ENCODE results near the gene CNGA4.

CNGA4 gene, protein sequence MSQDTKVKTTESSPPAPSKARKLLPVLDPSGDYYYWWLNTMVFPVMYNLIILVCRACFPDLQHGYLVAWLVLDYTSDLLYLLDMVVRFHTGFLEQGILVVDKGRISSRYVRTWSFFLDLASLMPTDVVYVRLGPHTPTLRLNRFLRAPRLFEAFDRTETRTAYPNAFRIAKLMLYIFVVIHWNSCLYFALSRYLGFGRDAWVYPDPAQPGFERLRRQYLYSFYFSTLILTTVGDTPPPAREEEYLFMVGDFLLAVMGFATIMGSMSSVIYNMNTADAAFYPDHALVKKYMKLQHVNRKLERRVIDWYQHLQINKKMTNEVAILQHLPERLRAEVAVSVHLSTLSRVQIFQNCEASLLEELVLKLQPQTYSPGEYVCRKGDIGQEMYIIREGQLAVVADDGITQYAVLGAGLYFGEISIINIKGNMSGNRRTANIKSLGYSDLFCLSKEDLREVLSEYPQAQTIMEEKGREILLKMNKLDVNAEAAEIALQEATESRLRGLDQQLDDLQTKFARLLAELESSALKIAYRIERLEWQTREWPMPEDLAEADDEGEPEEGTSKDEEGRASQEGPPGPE

GRCh38 chr11:6238902-6239301 lies at the start of gene CNGA4:
CNGA4 (plus strand) TSS chr11:6239089; CDS start chr11:6239207, 118 bp downstream.
- no peak for DNase-seq

DNA sequence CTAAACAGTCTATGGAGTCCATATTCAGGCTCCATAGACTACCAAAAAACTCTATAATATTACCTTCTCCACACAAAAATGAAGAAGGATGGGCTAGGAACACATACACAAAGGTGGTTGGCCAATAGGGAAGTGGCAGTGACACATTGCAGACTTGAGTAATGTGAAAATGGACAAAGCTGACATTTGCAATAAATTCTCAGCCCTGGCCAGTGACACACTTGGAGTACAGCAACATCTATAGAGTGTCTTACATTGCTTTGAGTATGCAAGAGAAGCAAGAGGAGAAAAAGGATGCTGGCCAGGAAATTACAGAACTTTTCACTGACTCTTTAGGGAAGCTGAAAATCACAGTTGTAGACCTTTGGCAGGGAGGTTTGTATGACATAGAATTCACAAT lies 47.1 kb upstream of the CNGA4 start:
- DNase-seq: no peak

DNA sequence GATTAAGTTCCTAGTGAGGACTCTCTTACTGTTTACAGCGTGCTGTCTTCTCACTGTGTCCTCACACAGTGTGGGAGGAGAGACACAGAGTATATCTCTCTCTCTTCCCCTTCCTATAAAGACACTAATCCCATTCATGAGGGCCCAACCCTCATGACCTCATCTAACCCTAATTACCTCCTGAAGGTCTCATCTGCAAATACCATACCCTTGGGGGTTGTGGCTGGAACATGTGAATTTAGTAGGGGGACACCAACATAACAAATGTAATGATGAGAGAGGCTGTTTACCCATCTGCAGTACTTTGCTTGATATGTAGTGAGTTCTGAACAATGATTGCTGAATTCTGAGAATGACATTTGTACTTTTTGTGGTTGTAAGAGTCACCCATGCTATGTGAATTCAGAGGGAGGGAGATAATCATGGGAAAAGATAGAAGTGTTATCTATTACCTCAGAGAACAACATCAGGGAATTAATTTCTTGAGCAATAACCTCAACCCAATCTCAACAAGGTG lies 44.8 kb upstream of the CNGA4 start:
- no peak for DNase-seq

DNA sequence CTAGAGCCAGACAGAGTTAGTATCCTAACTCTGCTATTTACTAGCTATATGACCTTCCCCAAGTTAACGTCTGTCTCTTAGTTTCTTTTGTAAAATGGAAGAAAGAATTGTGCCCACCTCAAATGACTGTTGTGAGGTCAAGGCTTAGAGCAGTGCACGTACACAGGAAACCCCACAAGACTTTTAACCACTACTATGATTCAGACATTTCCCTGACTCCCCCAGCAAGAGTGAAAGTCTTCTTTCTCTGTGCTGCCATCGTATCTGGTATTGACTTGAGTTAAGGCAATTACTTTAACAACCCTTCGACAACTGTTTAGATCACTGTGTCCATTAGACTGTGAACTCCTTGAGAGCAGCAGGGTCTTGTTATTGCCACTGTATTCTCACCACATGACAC lies 42.5 kb upstream of the CNGA4 start:
- DNase-seq: no peak

GRCh38 chr11:6197466-6198200 lies 41.3 kb upstream of the CNGA4 start:
- DNase-seq: no peak

GRCh38 chr11:6199174-6199810 lies 39.6 kb upstream of the CNGA4 start, which contains the start of gene OR52W1:
OR52W1 (plus strand) TSS chr11:6199224; CDS start chr11:6199224, 0 bp downstream.
- no peak for DNase-seq

DNA sequence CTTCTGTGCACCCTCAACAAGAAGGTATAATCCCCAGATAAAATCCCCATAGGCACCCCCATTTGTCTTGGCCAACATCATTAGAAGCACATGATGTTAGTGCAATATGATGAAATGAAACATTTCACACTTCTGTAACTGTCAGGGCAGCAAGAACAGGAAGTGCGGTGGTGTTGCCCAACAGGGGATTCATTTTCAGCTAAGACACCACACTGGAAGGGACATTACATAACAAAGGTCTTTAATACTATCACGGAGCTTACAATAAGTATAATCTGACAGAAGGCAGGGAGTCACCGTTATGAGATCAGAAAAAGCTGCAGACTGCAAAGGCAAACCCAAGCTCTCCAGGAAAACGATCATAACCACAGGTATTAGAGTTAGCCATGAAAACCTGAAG lies 37.9 kb upstream of the CNGA4 start:
- no peak for DNase-seq

GRCh38 chr11:6201481-6201880 lies 37.4 kb upstream of the CNGA4 start:
- no peak for DNase-seq

GRCh38 chr11:6202041-6202440 lies 36.8 kb upstream of the CNGA4 start:
- DNase-seq: no peak

DNA sequence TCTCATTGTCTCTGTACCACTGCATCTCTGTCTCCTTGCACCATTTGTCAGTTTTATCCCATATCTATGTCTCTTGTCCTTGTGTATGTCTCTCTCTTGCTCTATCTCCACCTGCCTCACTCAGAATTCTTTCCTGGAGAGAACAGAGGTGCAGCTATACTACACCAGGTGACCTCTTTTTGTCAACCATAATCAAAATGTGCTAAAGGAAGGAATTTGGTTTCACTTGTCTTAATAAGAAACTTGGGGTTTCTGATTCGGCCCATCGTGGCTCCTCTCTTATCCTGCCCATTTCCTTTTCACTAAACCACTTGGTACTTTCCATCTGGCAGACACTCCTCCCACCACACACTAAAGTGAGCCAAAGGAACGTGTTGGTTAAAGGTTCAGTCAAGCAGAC lies 35.6 kb upstream of the CNGA4 start:
- no peak for DNase-seq

- no peak for DNase-seq
Measured at GRCh38 chr11:6204706-6205105, 34.2 kb upstream of the CNGA4 start.

- no peak for DNase-seq
Measured at GRCh38 chr11:6205366-6205765, 33.5 kb upstream of the CNGA4 start, which contains the start of gene C11orf42. C11orf42 (plus strand) TSS chr11:6205557; CDS start chr11:6205616, 59 bp downstream.

- DNase-seq: no peak
Measured at GRCh38 chr11:6206456-6207180, 32.3 kb upstream of the CNGA4 start.

GRCh38 chr11:6209801-6210200 lies 29.1 kb upstream of the CNGA4 start:
- DNase-seq: no peak

DNA sequence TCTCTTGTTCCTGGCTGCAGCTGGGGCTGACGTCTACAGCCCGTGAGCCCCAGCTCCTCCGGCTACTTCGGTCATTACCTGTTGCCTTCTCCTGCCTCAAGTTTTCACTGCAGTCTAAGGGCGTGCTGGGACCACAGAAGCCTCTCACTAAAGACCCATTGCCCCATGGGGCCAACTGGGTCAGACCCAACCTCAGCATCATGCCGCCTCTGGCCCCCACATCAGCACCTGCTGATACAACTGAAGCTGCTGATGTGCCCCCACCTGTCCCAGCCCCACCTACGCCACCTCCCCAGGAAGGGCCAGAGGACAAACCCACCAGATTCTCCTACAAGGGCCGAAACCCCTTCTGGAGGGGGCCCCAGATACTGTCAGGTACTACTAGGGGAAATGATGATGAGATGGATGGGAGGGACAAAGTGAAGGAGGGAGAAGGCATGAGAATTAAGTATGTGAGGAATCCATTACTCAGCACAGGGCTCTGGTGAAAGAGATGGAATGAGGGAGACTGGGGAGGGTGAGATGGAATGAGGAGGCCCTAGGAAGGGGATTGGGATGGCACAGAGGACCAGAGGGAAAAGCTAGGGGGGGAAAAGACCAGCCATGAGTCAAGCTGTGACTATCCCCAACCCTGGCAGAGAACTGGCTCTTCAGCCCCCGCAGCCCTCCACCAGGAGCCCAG lies 28.5 kb upstream of the CNGA4 start:
- no peak for DNase-seq

GRCh38 chr11:6214530-6214929 lies 24.4 kb upstream of the CNGA4 start:
- DNase-seq: no peak

DNA sequence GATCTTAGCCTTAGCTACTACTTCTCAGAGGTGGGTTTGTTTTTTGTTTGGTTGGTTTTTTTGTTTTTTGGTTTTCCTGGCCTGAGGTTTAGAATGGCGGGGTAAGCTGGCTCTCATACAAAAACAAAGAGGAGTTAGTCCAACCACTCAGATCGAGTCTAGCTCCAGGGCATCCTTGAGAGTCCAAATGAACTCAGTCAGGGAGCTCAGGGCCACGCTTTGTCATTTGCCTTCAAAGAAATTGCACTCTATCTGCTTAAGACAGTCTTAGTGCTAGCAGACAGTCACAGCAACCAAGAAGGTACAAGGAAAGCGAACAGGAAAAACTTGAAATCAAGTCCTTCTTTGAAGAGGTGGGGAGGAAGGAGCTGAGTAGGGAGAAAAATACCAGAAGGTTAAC lies 22.4 kb upstream of the CNGA4 start:
- no peak for DNase-seq

GRCh38 chr11:6217722-6218121 lies 21.2 kb upstream of the CNGA4 start:
- no peak for DNase-seq

DNA sequence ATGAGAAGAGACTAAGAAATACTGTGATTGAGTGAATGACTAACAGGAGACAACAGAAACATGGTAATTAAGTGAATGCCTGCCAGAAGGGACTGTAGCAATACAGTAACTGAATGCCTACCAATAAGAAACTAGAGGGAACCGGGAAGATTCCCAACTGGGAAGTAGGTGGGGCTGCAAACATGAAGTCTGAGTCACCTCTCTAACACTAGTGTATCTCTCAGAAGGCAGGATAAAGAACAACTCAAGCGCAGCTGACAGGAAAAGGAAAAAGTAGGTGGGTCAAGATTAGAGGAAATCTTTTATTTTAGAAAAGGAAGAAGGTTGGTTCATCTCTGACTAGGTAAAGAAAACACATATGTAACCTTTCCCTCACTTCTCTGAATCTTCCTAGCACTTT lies 19.5 kb upstream of the CNGA4 start:
- no peak for DNase-seq

DNA sequence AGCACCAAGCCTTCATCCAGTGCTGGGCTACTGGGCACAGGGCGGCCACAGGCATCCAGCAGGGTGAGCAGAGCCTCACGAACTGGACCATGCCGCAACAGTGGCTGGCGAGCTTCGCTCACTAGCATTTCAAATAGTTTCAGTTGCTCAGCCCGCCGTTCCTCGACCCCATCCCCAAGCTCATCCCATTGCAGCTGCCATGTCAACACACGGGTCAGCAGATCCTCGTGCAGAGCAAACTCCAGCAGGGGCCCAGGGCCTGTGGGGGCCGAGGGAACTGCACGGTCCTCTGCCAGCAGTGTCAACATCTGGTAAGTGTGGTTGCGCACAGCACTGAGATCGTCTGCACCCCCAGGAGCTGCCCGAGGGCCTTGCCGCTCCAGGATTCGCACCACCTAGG lies 15.0 kb upstream of the CNGA4 start:
- no peak for DNase-seq

DNA sequence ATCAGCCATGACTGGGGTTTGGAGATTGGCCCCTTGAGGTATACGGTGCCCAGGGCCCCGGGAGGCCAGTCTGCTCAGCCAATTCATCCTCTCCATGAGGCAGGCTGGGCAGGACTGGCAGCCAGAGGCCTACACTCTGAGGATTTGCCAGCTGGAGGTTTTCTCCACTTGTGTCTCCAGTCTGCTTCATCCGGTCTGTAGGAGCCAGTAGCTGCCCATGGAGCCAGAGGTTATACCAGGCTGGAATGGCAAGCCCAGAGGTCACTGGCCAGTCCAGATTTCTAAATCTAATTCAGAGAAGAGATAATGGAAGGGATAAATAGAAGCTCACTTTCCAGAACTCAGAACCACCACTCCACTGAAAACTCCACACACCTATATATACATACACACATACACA lies 14.5 kb upstream of the CNGA4 start:
- DNase-seq: no peak

- DNase-seq: no peak
Measured at GRCh38 chr11:6225024-6225423, 13.9 kb upstream of the CNGA4 start.
